GM23338 (cell line): ENCODE measurements around the gene RPA3. TPM values are rescaled to one million over a fixed set of nuclear protein-coding genes. Genes with fewer than 3 reads are reported as not detected.

Source experiments
- ATAC-seq: fragments of 200-7000 bp; cut with Tn5 transposase; 3 replicates; pipeline ENCODE4 v1.9.1; 2020
- DNase-seq: peaks from one replicate; pipeline ENCODE4 v3.0.0-alpha.2; 2015; ENCODE audit warnings: low spot score
- H2AFZ ChIP-seq: fragments of 200-600 bp; sonication (generic); 2 replicates; pipeline ENCODE4 v1.8.0; 2016; ENCODE audit warnings: antibody characterized with exemption, mild to moderate bottlenecking, moderate library complexity
- H3F3A ChIP-seq: fragments of 200-600 bp; sonication (generic); replicated peaks from 2 replicates; pipeline ENCODE4 v1.8.0; 2017; ENCODE audit warnings: antibody characterized with exemption, mixed run types, low read depth
- H3K27ac ChIP-seq: fragments of 200-600 bp; sonication (generic); 2 replicates; pipeline ENCODE4 v1.6.1; 2016; ENCODE audit warnings: low read depth
- H3K27me3 ChIP-seq: fragments of 200-600 bp; sonication (generic); 2 replicates; pipeline ENCODE4 v1.8.0; 2016; ENCODE audit warnings: mild to moderate bottlenecking, mixed run types, moderate library complexity; ENCODE audit not compliant: insufficient read depth
- H3K36me3 ChIP-seq: fragments of 200-600 bp; sonication (generic); 2 replicates; pipeline ENCODE4 v1.8.0; 2016; ENCODE audit warnings: mild to moderate bottlenecking; ENCODE audit not compliant: insufficient read depth
- H3K4me1 ChIP-seq: fragments of 200-600 bp; sonication (generic); 2 replicates; pipeline ENCODE4 v1.8.0; 2016; ENCODE audit warnings: mild to moderate bottlenecking, moderate library complexity; ENCODE audit not compliant: insufficient read depth
- H3K4me2 ChIP-seq: fragments of 200-600 bp; sonication (generic); 2 replicates; pipeline ENCODE4 v1.7.1; 2017; ENCODE audit warnings: mixed run types
- H3K4me3 ChIP-seq: fragments of 200-600 bp; sonication (generic); 2 replicates; pipeline ENCODE4 v1.6.1; 2016; ENCODE audit warnings: mixed run types
- H3K79me2 ChIP-seq: fragments of 200-600 bp; sonication (generic); replicated peaks from 2 replicates; pipeline ENCODE4 v1.8.0; 2017; ENCODE audit warnings: mild to moderate bottlenecking; ENCODE audit not compliant: insufficient read depth
- H3K9me2 ChIP-seq: fragments of 200-600 bp; sonication (generic); 2 replicates; pipeline ENCODE4 v1.8.0; 2017; ENCODE audit not compliant: insufficient read depth
- H4K20me1 ChIP-seq: fragments of 200-600 bp; sonication (generic); replicated peaks from 2 replicates; pipeline ENCODE4 v1.8.0; 2017; ENCODE audit warnings: mild to moderate bottlenecking; ENCODE audit not compliant: insufficient read depth
- H3K27ac Mint-ChIP-seq: 2 replicates; pipeline ENCODE4 v1.8.0; 2020; ENCODE audit warnings: inconsistent platforms, mild to moderate bottlenecking, moderate library complexity, mixed read lengths
- H3K27me3 Mint-ChIP-seq: 3 replicates; pipeline ENCODE4 v1.8.0; 2022; ENCODE audit warnings: low read depth, mild to moderate bottlenecking, moderate library complexity, mixed read lengths, inconsistent platforms; ENCODE audit not compliant: insufficient read depth, poor library complexity
- H3K36me3 Mint-ChIP-seq: 3 replicates; pipeline ENCODE4 v1.8.0; 2021; ENCODE audit warnings: low read depth, mild to moderate bottlenecking, inconsistent platforms, moderate library complexity, mixed read lengths
- H3K4me1 Mint-ChIP-seq: 3 replicates; pipeline ENCODE4 v1.8.0; 2020; ENCODE audit warnings: mild to moderate bottlenecking, inconsistent platforms, mixed read lengths
- H3K4me3 Mint-ChIP-seq: 3 replicates; pipeline ENCODE4 v1.8.0; 2021; ENCODE audit warnings: moderate library complexity, mild to moderate bottlenecking, inconsistent platforms, mixed read lengths
- H3K9me3 Mint-ChIP-seq: 3 replicates; pipeline ENCODE4 v1.8.0; 2020; ENCODE audit warnings: moderate library complexity, mild to moderate bottlenecking, inconsistent platforms, mixed read lengths
- CREB1 ChIP-seq: fragments of 250-450 bp; sonication (Bioruptor Pico); IDR thresholded peaks from 2 replicates; pipeline ENCODE4 v1.5.0; 2020; ENCODE audit warnings: low read depth, mild to moderate bottlenecking, moderate library complexity
- ETS1 ChIP-seq: IDR thresholded peaks from 2 replicates; pipeline ENCODE4 v1.6.1; 2016; ENCODE audit warnings: antibody characterized with exemption
- EZH2 ChIP-seq: fragments of 200-600 bp; sonication (generic); IDR thresholded peaks from one replicate; pipeline ENCODE4 v1.8.0; 2017; ENCODE audit warnings: antibody characterized with exemption, mild to moderate bottlenecking, low read depth; ENCODE audit not compliant: unreplicated experiment
- JUNB ChIP-seq: IDR thresholded peaks from one replicate; pipeline ENCODE4 v1.6.1; 2016; ENCODE audit warnings: antibody characterized with exemption; ENCODE audit not compliant: unreplicated experiment
- NANOG ChIP-seq: IDR thresholded peaks from 2 replicates; pipeline ENCODE4 v1.6.1; 2016; ENCODE audit warnings: antibody characterized with exemption, borderline replicate concordance
- POLR2AphosphoS5 ChIP-seq: IDR thresholded peaks from 2 replicates; pipeline ENCODE4 v1.6.1; 2016; ENCODE audit warnings: antibody characterized with exemption, low read depth
- REST ChIP-seq: IDR thresholded peaks from one replicate; pipeline ENCODE4 v1.6.1; 2018; ENCODE audit warnings: antibody characterized with exemption; ENCODE audit not compliant: unreplicated experiment
- STAT1 ChIP-seq: IDR thresholded peaks from one replicate; pipeline ENCODE4 v1.6.1; 2016; ENCODE audit warnings: antibody characterized with exemption; ENCODE audit not compliant: unreplicated experiment
- ZNF114 ChIP-seq: fragments of 250-450 bp; sonication (Bioruptor Pico); IDR thresholded peaks from 2 replicates; pipeline ENCODE4 v1.5.0; 2020; ENCODE audit warnings: mild to moderate bottlenecking, moderate library complexity
- ZNF462 ChIP-seq: fragments of 250-450 bp; sonication (Bioruptor Pico); IDR thresholded peaks from 2 replicates; pipeline ENCODE4 v1.5.0; 2020; ENCODE audit warnings: mild to moderate bottlenecking, moderate library complexity
- polyA plus RNA-seq: library from polyadenylated mRNA; unstranded; fragments of >200 nt; fragmentation: Nextera tagmentation; extraction: Ambion mirVana; gene quantifications from 2 replicates; pipeline ENCODE4 v1.2.1, GENCODE V29; 2016
- total RNA-seq: library from RNA; depleted of rRNA; stranded (reverse); fragments of >200 nt; shearing (Covaris generic); gene quantifications from 2 replicates; pipeline ENCODE4 v1.2.3, GENCODE V29; 2014

The RPA3 gene
- total and polyA plus RNA-seq, 2 experiments from 2014 or later = 74.9 to 287 TPM

DNA sequence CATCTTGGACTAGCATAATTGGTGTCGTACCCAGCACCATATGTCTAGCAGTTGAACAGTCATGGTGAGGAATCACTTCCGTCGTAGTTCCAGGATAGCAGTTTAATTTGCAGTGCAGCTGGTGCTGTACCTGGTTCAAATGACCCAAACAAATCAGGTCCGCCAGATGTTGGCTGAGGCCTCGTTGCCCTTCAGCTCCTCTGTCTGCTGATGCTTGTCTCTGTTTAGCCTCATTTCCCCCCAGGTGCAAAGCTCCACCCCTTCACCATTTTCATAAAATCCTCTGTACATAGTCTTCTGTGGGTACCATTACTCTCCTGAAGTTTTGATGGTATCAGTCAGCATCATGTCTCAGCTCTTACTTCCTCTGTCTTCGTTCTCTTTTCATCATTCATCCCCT is 42.7 kb downstream of the RPA3 start:
- H3K79me2 ChIP-seq = 0 out of 2 replicates have a peak, but pooled peaks cover 2% of the 10 kb centered on the region
- H3K4me2 ChIP-seq = no peak overlapping the region
- no peak overlapping the region for H3K4me3 Mint-ChIP-seq
- H3K9me3 Mint-ChIP-seq = peaks cover 4% of the 10 kb centered on the region; the same call in 1 of the 3 replicates
- peaks cover 10% of the 10 kb centered on the region; the same call in 2 of the 3 replicates for H3K4me1 Mint-ChIP-seq
- peaks cover 12% of the 10 kb centered on the region for H3K36me3 Mint-ChIP-seq
- no peak for DNase-seq
- TF ChIP-seq CREB1 (CRISPR knock-in tag) (no peak), STAT1 (no peak), NANOG (no peak), ZNF462 (CRISPR knock-in tag) (no peak), REST (no peak), POLR2AphosphoS5 (no peak), JUNB (no peak), ETS1 (no peak), ZNF114 (CRISPR knock-in tag) (no peak), EZH2 (no peak)
- no peaks in the 10 kb centered on the region for H3K27me3 ChIP-seq
- no peaks in the 10 kb centered on the region for H4K20me1 ChIP-seq
- H3K4me1 ChIP-seq = peaks cover 9% of the 10 kb centered on the region; the same call in 1 of the 2 replicates
- H3K36me3 ChIP-seq = no peaks in the 10 kb centered on the region
- H3K27ac Mint-ChIP-seq = no peak overlapping the region
- ATAC-seq = no peak
- no peaks in the 10 kb centered on the region; the same call in 1 of the 2 replicates for H3K9me2 ChIP-seq
- H3K27me3 Mint-ChIP-seq = no peaks in the 10 kb centered on the region
- no peak overlapping the region for H2AFZ ChIP-seq
- H3F3A ChIP-seq = no peaks in the 10 kb centered on the region
- H3K27ac ChIP-seq = no peak overlapping the region
- no peak overlapping the region for H3K4me3 ChIP-seq
